H1 (cell line): ENCODE results near the gene TGFBR1. TPM values are rescaled to one million over a fixed set of nuclear protein-coding genes. Genes with fewer than 3 reads are reported as not detected.
A peak's percentile ranks its signal among the peaks of the same experiment; 100 is the strongest.

Source experiments
- CEBPB ChIP-seq: IDR thresholded peaks from 2 replicates; pipeline ENCODE4 v1.6.1; 2012; ENCODE audit warnings: low read depth, low read length
- CTBP2 ChIP-seq: IDR thresholded peaks from 2 replicates; pipeline ENCODE4 v1.7.0; 2011; ENCODE audit warnings: borderline replicate concordance, mild to moderate bottlenecking, moderate library complexity, mixed read lengths, low read length; ENCODE audit not compliant: insufficient read depth, insufficient read length
- CTCF ChIP-seq, 3 experiments: IDR thresholded peaks; 1 replicate in 2 of 3; 2 replicates in 1 of 3; pipeline versions ENCODE4 v1.5.1 to v1.6.1; 2011; ENCODE audit warnings: low read length in 3 of 3, mild to moderate bottlenecking in 3 of 3, inconsistent platforms in 2 of 3, low read depth in 1 of 3, moderate library complexity in 1 of 3; ENCODE audit not compliant: insufficient read depth in 1 of 3; ENCODE audit errors: control extremely low read depth in 1 of 3
- E2F6 ChIP-seq: IDR thresholded peaks from 2 replicates; pipeline ENCODE4 v1.6.1; 2012; ENCODE audit warnings: inconsistent platforms
- EP300 ChIP-seq, 2 experiments: IDR thresholded peaks; 1 replicate in 1 of 2; 2 replicates in 1 of 2; pipeline ENCODE4 v1.6.1; 2011 to 2012; ENCODE audit warnings: low read depth in 2 of 2, low read length in 2 of 2, mild to moderate bottlenecking in 2 of 2, borderline replicate concordance in 1 of 2, inconsistent platforms in 1 of 2, moderate library complexity in 1 of 2
- EZH2 ChIP-seq: fragments of 200-600 bp; sonication (generic); IDR thresholded peaks from 2 replicates; pipeline ENCODE4 v1.7.1; 2012; ENCODE audit warnings: low read depth, mild to moderate bottlenecking, moderate library complexity, low read length, inconsistent platforms; ENCODE audit not compliant: severe bottlenecking
- GABPA ChIP-seq: IDR thresholded peaks from 2 replicates; pipeline ENCODE4 v1.6.1; 2011; ENCODE audit warnings: mild to moderate bottlenecking, low read length, moderate library complexity, borderline replicate concordance; ENCODE audit not compliant: insufficient read depth
- HDAC2 ChIP-seq, 2 experiments: fragments of 300-600 bp in 1 of 2; sonication (generic) in 1 of 2; IDR thresholded peaks; 2 replicates each; pipeline ENCODE4 v1.6.1; 2011 to 2012; ENCODE audit warnings: low read depth in 2 of 2, low read length in 2 of 2, mild to moderate bottlenecking in 2 of 2, moderate library complexity in 2 of 2, borderline replicate concordance in 1 of 2, inconsistent platforms in 1 of 2
- NRF1 ChIP-seq: IDR thresholded peaks from 2 replicates; pipeline ENCODE4 v1.6.1; 2011; ENCODE audit warnings: mild to moderate bottlenecking, low read depth, low read length, improper control_type of control experiment
- POLR2A ChIP-seq, 2 experiments: IDR thresholded peaks; 1 replicate in 1 of 2; 2 replicates in 1 of 2; pipeline ENCODE4 v1.6.1; 2011; ENCODE audit warnings: low read depth in 2 of 2, low read length in 2 of 2, mild to moderate bottlenecking in 2 of 2; ENCODE audit errors: control extremely low read depth in 1 of 2
- POLR2AphosphoS5 ChIP-seq: IDR thresholded peaks from 2 replicates; pipeline ENCODE4 v1.6.1; 2011; ENCODE audit warnings: low read depth, low read length
- RAD21 ChIP-seq, 2 experiments: IDR thresholded peaks in 1 of 2; conservative IDR thresholded peaks in 1 of 2; 2 replicates each; pipeline ENCODE4 v1.6.1; 2011; ENCODE audit warnings: low read depth in 2 of 2, low read length in 2 of 2, improper control_type of control experiment in 1 of 2, inconsistent platforms in 1 of 2, mild to moderate bottlenecking in 1 of 2, moderate library complexity in 1 of 2
- RNF2 ChIP-seq: fragments of 200-900, 300-1000 bp; sonication (generic); IDR thresholded peaks from 2 replicates; pipeline ENCODE4 v1.7.1; 2016; ENCODE audit warnings: borderline replicate concordance, low read depth, mild to moderate bottlenecking, antibody characterized with exemption, low read length; ENCODE audit not compliant: poor library complexity, severe bottlenecking; ENCODE audit errors: missing control alignments
- RXRA ChIP-seq: IDR thresholded peaks from 2 replicates; pipeline ENCODE4 v1.6.1; 2011; ENCODE audit warnings: low read depth, mild to moderate bottlenecking, low read length, moderate library complexity; ENCODE audit not compliant: insufficient read depth
- SUZ12 ChIP-seq: fragments of 200-600 bp; sonication (generic); IDR thresholded peaks from 2 replicates; pipeline ENCODE4 v1.6.1; 2012; ENCODE audit warnings: mild to moderate bottlenecking, inconsistent platforms, low read length, moderate library complexity, mixed read lengths
- TAF7 ChIP-seq: optimal IDR thresholded peaks from 2 replicates; pipeline ENCODE3; 2011; ENCODE audit warnings: low read depth, mild to moderate bottlenecking, inconsistent platforms, low read length, moderate library complexity, borderline replicate concordance
- TCF12 ChIP-seq: IDR thresholded peaks from 2 replicates; pipeline ENCODE4 v1.6.1; 2011; ENCODE audit warnings: low read depth, mild to moderate bottlenecking, low read length
- polyA plus RNA-seq, 7 experiments: library from polyadenylated mRNA; depleted of rRNA in 3 of 7; stranded (reverse) in 5 of 7; unstranded in 2 of 7; fragments of >200 nt in 5 of 7; fragments of 200-250 nt in 2 of 7; gene quantifications; 1 replicate in 5 of 7; 2 replicates in 1 of 7; 4 replicates in 1 of 7; pipeline versions ENCODE4 v1.2.1 to v1.2.3, GENCODE V29; 2011 to 2013; ENCODE audit warnings: missing spikeins in 2 of 7, mixed read lengths in 2 of 7
- total RNA-seq: library from RNA; stranded (reverse); fragmentation: NEBNext Ultra II Directional; extraction: Animal tissue kit (Norgen Biotek cat#: 25700); gene quantifications from 2 replicates; pipeline ENCODE4 v1.2.1, GENCODE V29; 2021
- TF ChIP-seq, protein P1 (sequence below): IDR thresholded peaks from 2 replicates; pipeline ENCODE4 v1.6.1; 2011; ENCODE audit warnings: low read depth, mild to moderate bottlenecking, low read length; ENCODE audit not compliant: insufficient read depth

Gene TGFBR1
- total and polyA plus RNA-seq, 2 of the 8 experiments (the other 6 are each of a cell fraction or from before 2014, with no cell fraction given), result 16.8 to 52.4 TPM

GRCh38 chr9:99104459-99105151 lies at the start of gene TGFBR1 (continued):
- TF ChIP-seq GABPA, result no peak
- TF ChIP-seq RNF2, result no peak
- peak; percentile 2 for TF ChIP-seq EZH2
- peak in 1 of 2 experiments; percentile 9; a peak in 1 of 4 replicates for TF ChIP-seq RAD21 (IDR thresholded peaks at IDR 0.05 in 1 of 2, conservative IDR thresholded peaks at IDR 0.05 in 1 of 2; ENCODE audit: low read depth in 2 of 2, low read length in 2 of 2)
- no peak for TF ChIP-seq NRF1
- no peak for TF ChIP-seq RXRA
- TF ChIP-seq CTBP2, result peak; percentile 7
- no peak for TF ChIP-seq TAF7
- no peak for TF ChIP-seq EP300 (IDR thresholded peaks at IDR 0.05; ENCODE audit: borderline replicate concordance in 1 of 2, low read depth in 2 of 2, low read length in 2 of 2)
- TF ChIP-seq SUZ12, result no peak
- peak; percentile 92 for TF ChIP-seq POLR2AphosphoS5
- TF ChIP-seq, protein P1, sequence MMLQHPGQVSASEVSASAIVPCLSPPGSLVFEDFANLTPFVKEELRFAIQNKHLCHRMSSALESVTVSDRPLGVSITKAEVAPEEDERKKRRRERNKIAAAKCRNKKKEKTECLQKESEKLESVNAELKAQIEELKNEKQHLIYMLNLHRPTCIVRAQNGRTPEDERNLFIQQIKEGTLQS, result no peak
- no peak for TF ChIP-seq CEBPB
- TF ChIP-seq CTCF (IDR thresholded peaks at IDR 0.05; ENCODE audit: control extremely low read depth in 1 of 3, insufficient read depth in 1 of 3, low read depth in 1 of 3, low read length in 3 of 3), result peak in 1 of 3 experiments; percentile 3; a peak in 1 of 4 replicates
- 0 out of 4 replicates have a peak, but pooled peaks of 1 of the 2 experiments have one; percentile 13 for TF ChIP-seq HDAC2 (IDR thresholded peaks at IDR 0.05; ENCODE audit: borderline replicate concordance in 1 of 2, low read depth in 2 of 2, low read length in 2 of 2)
- no peak for TF ChIP-seq TCF12
- TF ChIP-seq E2F6, result 0 out of 2 replicates have a peak, but pooled peaks have one; percentile 56
- peak; percentile 90 to 94; a peak in 2 of 3 replicates for TF ChIP-seq POLR2A (IDR thresholded peaks at IDR 0.05; ENCODE audit: control extremely low read depth in 1 of 2, low read depth in 2 of 2, low read length in 2 of 2)
